H1 (cell line): ENCODE results near the gene UNC119. TPM values are rescaled to one million over a fixed set of nuclear protein-coding genes. Genes with fewer than 3 reads are reported as not detected.

Experiments used
- CTCF ChIA-PET: fragments of 300-600 bp; sonication (Branson Sonifier 250); formaldehyde crosslinking; loops from one replicate; lab custom pipeline; 2021; ENCODE audit not compliant: partially characterized antibody; lab: Charles Lee
- POLR2A ChIA-PET: fragments of 300-600 bp; sonication (Branson Sonifier 250); formaldehyde crosslinking; loops from one replicate; lab custom pipeline; 2021; ENCODE audit warnings: inconsistent platforms; ENCODE audit not compliant: partially characterized antibody; lab: Charles Lee
- DNase-seq, 2 experiments: peaks; one replicate each; pipeline versions ENCODE4 v3.0.0 to v3.0.0-alpha.2; 2010 to 2022; ENCODE audit warnings: low spot score in 2 of 2, low read depth in 1 of 2, mixed read lengths in 1 of 2
- FAIRE-seq: peaks from 2 replicates; lab custom pipeline; 2011; peaks lifted over from hg19 to GRCh38; lab: Jason Lieb, UNC
- H2AFZ ChIP-seq: 2 replicates; pipeline ENCODE4 v1.8.1; 2012; ENCODE audit warnings: low read length, inconsistent platforms
- H2AK5ac ChIP-seq: 2 replicates; pipeline ENCODE4 v1.6.1; 2013; ENCODE audit warnings: low read depth, low read length
- H2BK120ac ChIP-seq: replicated peaks from 2 replicates; pipeline ENCODE3; 2013; ENCODE audit warnings: low read depth, low read length, inconsistent platforms
- H2BK12ac ChIP-seq: 2 replicates; pipeline ENCODE4 v1.6.1; 2013; ENCODE audit warnings: low read depth, low read length
- H2BK15ac ChIP-seq: 2 replicates; pipeline ENCODE4 v1.6.1; 2013; ENCODE audit warnings: low read length
- H2BK20ac ChIP-seq: 2 replicates; pipeline ENCODE4 v1.6.1; 2013; ENCODE audit warnings: low read length
- H2BK5ac ChIP-seq: 2 replicates; pipeline ENCODE4 v1.6.1; 2013; ENCODE audit warnings: low read depth, low read length
- H3K14ac ChIP-seq: 2 replicates; pipeline ENCODE4 v1.6.1; 2013; ENCODE audit warnings: inconsistent platforms; ENCODE audit not compliant: insufficient read length
- H3K18ac ChIP-seq: 2 replicates; pipeline ENCODE4 v1.6.1; 2013; ENCODE audit warnings: low read length; ENCODE audit errors: extremely low read depth
- H3K23ac ChIP-seq: 2 replicates; pipeline ENCODE4 v1.6.1; 2013; ENCODE audit warnings: inconsistent platforms; ENCODE audit not compliant: insufficient read length
- H3K23me2 ChIP-seq: 2 replicates; pipeline ENCODE4 v1.6.1; 2013; ENCODE audit warnings: low read depth, low read length
- H3K27ac ChIP-seq: 2 replicates; pipeline ENCODE4 v1.6.1; 2011; ENCODE audit warnings: low read depth, low read length, inconsistent platforms
- H3K27me3 ChIP-seq, 4 experiments: replicated peaks in 1 of 4; 1 replicate in 1 of 4; 2 replicates in 3 of 4; pipeline versions ENCODE4 v1.6.1 to v1.8.1; 2011 to 2013; ENCODE audit warnings: low read length in 3 of 4, mild to moderate bottlenecking in 3 of 4, inconsistent platforms in 2 of 4, mixed read lengths in 2 of 4, moderate library complexity in 1 of 4; ENCODE audit not compliant: control insufficient read depth in 3 of 4, insufficient read depth in 3 of 4; ENCODE audit errors: extremely low read depth in 1 of 4
- H3K36me3 ChIP-seq, 4 experiments: 2 replicates each; pipeline versions ENCODE4 v1.6.1 to v1.8.1; 2011 to 2013; ENCODE audit warnings: mild to moderate bottlenecking in 4 of 4, low read length in 3 of 4, moderate library complexity in 2 of 4, control low read depth in 1 of 4, inconsistent platforms in 1 of 4; ENCODE audit not compliant: insufficient read depth in 4 of 4, control insufficient read depth in 2 of 4
- H3K4ac ChIP-seq: replicated peaks from 2 replicates; pipeline ENCODE3; 2013; ENCODE audit warnings: low read length, low read depth, mixed read lengths, inconsistent platforms; ENCODE audit not compliant: insufficient read length
- H3K4me1 ChIP-seq, 4 experiments: replicated peaks in 1 of 4; 1 replicate in 1 of 4; 2 replicates in 3 of 4; pipeline versions ENCODE4 v1.6.1 to v1.8.1; 2011 to 2013; ENCODE audit warnings: low read length in 3 of 4, inconsistent platforms in 2 of 4, mixed read lengths in 1 of 4; ENCODE audit not compliant: insufficient read depth in 4 of 4, control insufficient read depth in 3 of 4
- H3K4me2 ChIP-seq, 2 experiments: 2 replicates each; pipeline versions ENCODE4 v1.6.1 to v1.8.1; 2011 to 2013; ENCODE audit warnings: low read depth in 2 of 2, low read length in 2 of 2, control low read depth in 1 of 2, inconsistent platforms in 1 of 2, mild to moderate bottlenecking in 1 of 2; ENCODE audit not compliant: insufficient read depth in 1 of 2
- H3K4me3 ChIP-seq, 4 experiments: fragments of 200-600, 300-600 bp in 1 of 4; sonication (generic), shearing (Covaris generic), sonication (Bioruptor Twin) in 1 of 4; 2 replicates each; pipeline versions ENCODE4 v1.5.1 to v1.8.1; 2011 to 2016; ENCODE audit warnings: low read length in 4 of 4, low read depth in 3 of 4, control low read depth in 2 of 4, inconsistent platforms in 2 of 4, mild to moderate bottlenecking in 2 of 4, mixed read lengths in 1 of 4, moderate library complexity in 1 of 4; ENCODE audit not compliant: insufficient read depth in 2 of 4; ENCODE audit errors: extremely low read depth in 1 of 4
- H3K56ac ChIP-seq: replicated peaks from 2 replicates; pipeline ENCODE3; 2013; ENCODE audit warnings: low read depth, mild to moderate bottlenecking, mixed read lengths, low read length, inconsistent platforms; ENCODE audit not compliant: insufficient read length
- H3K79me1 ChIP-seq: 2 replicates; pipeline ENCODE4 v1.6.1; 2013; ENCODE audit warnings: low read depth, low read length, control low read depth
- H3K79me2 ChIP-seq, 2 experiments: 2 replicates each; pipeline versions ENCODE4 v1.6.1 to v1.8.1; 2012 to 2013; ENCODE audit warnings: low read length in 2 of 2, mild to moderate bottlenecking in 2 of 2, inconsistent platforms in 1 of 2; ENCODE audit not compliant: insufficient read depth in 2 of 2, control insufficient read depth in 1 of 2
- H3K9ac ChIP-seq, 4 experiments: replicated peaks in 1 of 4; 1 replicate in 1 of 4; 2 replicates in 3 of 4; pipeline versions ENCODE4 v1.6.1 to v1.8.1; 2011 to 2013; ENCODE audit warnings: low read depth in 3 of 4, low read length in 3 of 4, control low read depth in 2 of 4, mild to moderate bottlenecking in 2 of 4, moderate library complexity in 2 of 4, inconsistent platforms in 1 of 4; ENCODE audit errors: extremely low read depth in 1 of 4
- H3K9me3 ChIP-seq, 2 experiments: 2 replicates each; pipeline versions ENCODE4 v1.6.1 to v1.8.1; 2012 to 2013; ENCODE audit warnings: mild to moderate bottlenecking in 2 of 2, moderate library complexity in 2 of 2, control low read depth in 1 of 2, inconsistent platforms in 1 of 2, low read depth in 1 of 2, low read length in 1 of 2, mixed read lengths in 1 of 2; ENCODE audit not compliant: insufficient read depth in 2 of 2
- H4K20me1 ChIP-seq, 2 experiments: replicated peaks in 1 of 2; 2 replicates each; pipeline versions ENCODE3 to v1.8.1; 2011 to 2013; ENCODE audit warnings: inconsistent platforms in 2 of 2, low read length in 2 of 2, mild to moderate bottlenecking in 1 of 2; ENCODE audit not compliant: insufficient read depth in 2 of 2, control insufficient read depth in 1 of 2
- H4K5ac ChIP-seq: 2 replicates; pipeline ENCODE4 v1.6.1; 2013; ENCODE audit warnings: low read length, low read depth, mixed read lengths, inconsistent platforms; ENCODE audit not compliant: insufficient read length
- H4K8ac ChIP-seq: 2 replicates; pipeline ENCODE4 v1.8.0; 2013; ENCODE audit warnings: mild to moderate bottlenecking, moderate library complexity, low read length, inconsistent platforms; ENCODE audit not compliant: insufficient read depth; ENCODE audit errors: extremely low read depth
- H4K91ac ChIP-seq: replicated peaks from 2 replicates; pipeline ENCODE3; 2013; ENCODE audit warnings: low read length, mixed read lengths, inconsistent platforms; ENCODE audit not compliant: insufficient read length
- CREB1 ChIP-seq: IDR thresholded peaks from 2 replicates; pipeline ENCODE4 v1.6.1; 2012; ENCODE audit warnings: inconsistent platforms
- EGR1 ChIP-seq: IDR thresholded peaks from 2 replicates; pipeline ENCODE4 v1.6.1; 2011; ENCODE audit warnings: low read depth, low read length, borderline replicate concordance
- EP300 ChIP-seq, 2 experiments: IDR thresholded peaks; 1 replicate in 1 of 2; 2 replicates in 1 of 2; pipeline ENCODE4 v1.6.1; 2011 to 2012; ENCODE audit warnings: low read depth in 2 of 2, low read length in 2 of 2, mild to moderate bottlenecking in 2 of 2, borderline replicate concordance in 1 of 2, inconsistent platforms in 1 of 2, moderate library complexity in 1 of 2
- GTF2F1 ChIP-seq: IDR thresholded peaks from 2 replicates; pipeline ENCODE4 v1.6.1; 2012; ENCODE audit warnings: low read depth, low read length, improper control_type of control experiment, borderline replicate concordance
- RBBP5 ChIP-seq: IDR thresholded peaks from 2 replicates; pipeline ENCODE4 v1.7.1; 2012; ENCODE audit warnings: low read depth, mild to moderate bottlenecking, inconsistent platforms, low read length, moderate library complexity, borderline replicate concordance
- RXRA ChIP-seq: IDR thresholded peaks from 2 replicates; pipeline ENCODE4 v1.6.1; 2011; ENCODE audit warnings: low read depth, mild to moderate bottlenecking, low read length, moderate library complexity; ENCODE audit not compliant: insufficient read depth
- SIX5 ChIP-seq: IDR thresholded peaks from 2 replicates; pipeline ENCODE4 v1.6.1; 2011; ENCODE audit warnings: mild to moderate bottlenecking, low read depth, low read length
- WGBS, 2 experiments: shearing (Covaris generic) in 1 of 2; methylation state at CpG; one replicate each; pipeline versions ENCODE4 v1.1.6 to v1.1.7; 2013 to 2015; ENCODE audit warnings: low lambda C conversion rate in 2 of 2, mixed read lengths in 2 of 2, inconsistent platforms in 1 of 2, low coverage in 1 of 2, missing lambda C conversion rate in 1 of 2; ENCODE audit not compliant: insufficient replicate concordance in 2 of 2, insufficient coverage in 1 of 2, insufficient read length in 1 of 2; ENCODE audit errors: extremely low coverage in 1 of 2, missing lambda C conversion rate in 1 of 2; 5-methylcytosine and 5-hydroxymethylcytosine counted together
- long read RNA-seq, 2 experiments: library from RNA in 1 of 2; library from capped mRNA in 1 of 2; stranded (forward); transcript quantifications; one replicate each; pipeline ENCODE4 v2.0.0, GENCODE V29; 2021; ENCODE audit warnings: inconsistent platforms in 1 of 2
- polyA minus RNA-seq, 3 experiments: library from RNA; depleted of rRNA, polyadenylated mRNA; stranded (reverse); fragments of >200 nt; gene quantifications; 1 replicate in 2 of 3; 2 replicates in 1 of 3; pipeline ENCODE4 v1.2.3, GENCODE V29; 2011
- polyA plus RNA-seq, 7 experiments: library from polyadenylated mRNA; depleted of rRNA in 3 of 7; stranded (reverse) in 5 of 7; unstranded in 2 of 7; fragments of >200 nt in 5 of 7; fragments of 200-250 nt in 2 of 7; gene quantifications; 1 replicate in 5 of 7; 2 replicates in 1 of 7; 4 replicates in 1 of 7; pipeline versions ENCODE4 v1.2.1 to v1.2.3, GENCODE V29; 2011 to 2013; ENCODE audit warnings: missing spikeins in 2 of 7, mixed read lengths in 2 of 7
- total RNA-seq: library from RNA; stranded (reverse); fragmentation: NEBNext Ultra II Directional; extraction: Animal tissue kit (Norgen Biotek cat#: 25700); gene quantifications from 2 replicates; pipeline ENCODE4 v1.2.1, GENCODE V29; 2021

UNC119 gene
- total RNA-seq = 43.5 and 44.1 TPM in 2 replicates
- polyA plus RNA-seq (2011; rRNA removed) = 94.4 and 122 TPM in 2 replicates
- polyA plus RNA-seq (2011; cell fraction: cytosol; rRNA removed) = 97.4 TPM
- polyA plus RNA-seq (2011; cell fraction: nucleus; rRNA removed) = 218 TPM
- 31.5 to 49.8 TPM (median 46.9 TPM) in 4 replicates for polyA plus RNA-seq (2012, experiment 1 of 2)
- 58.2 TPM for polyA plus RNA-seq (2012, experiment 2 of 2)
- 58.5 TPM for polyA plus RNA-seq (2013, experiment 1 of 2)
- 54.7 TPM for polyA plus RNA-seq (2013, experiment 2 of 2)
- 44.0 and 46.7 TPM in 2 replicates for polyA minus RNA-seq (2011; rRNA and poly(A)+ RNA removed)
- polyA minus RNA-seq (2011; cell fraction: cytosol; rRNA and poly(A)+ RNA removed) = 36.4 TPM
- polyA minus RNA-seq (2011; cell fraction: nucleus; rRNA and poly(A)+ RNA removed) = 30.8 TPM
- long read RNA-seq, experiment 1, transcript UNC119-202 (5 exons, 1,424 nt) = major isoform, 28 of 49 reads
- long read RNA-seq, experiment 1, partial matches to known transcripts = 13 of 49 reads
- long read RNA-seq, experiment 1, other reads (novel, unspliced or antisense) = 4 of 49 reads
- long read RNA-seq, experiment 2, partial matches to known transcripts = 1 of 2 reads
- long read RNA-seq, experiment 2, other reads (novel, unspliced or antisense) = 1 of 2 reads

GRCh38 chr17:28552176-28552999 lies at the start of gene UNC119:
UNC119 (minus strand) TSS chr17:28552624; CDS start chr17:28552557, 67 bp downstream.
- peak within 1 kb of the TSS; percentile 56 for H2BK5ac ChIP-seq
- H3K56ac ChIP-seq = no peak within 1 kb of the TSS
- H3K23ac ChIP-seq = no peak within 1 kb of the TSS
- H3K79me1 ChIP-seq = peaks cover 7% of the 10 kb centered on the region; the same call in 1 of the 2 replicates
- no peaks in the 10 kb centered on the region; a peak in 1 of 7 replicates for H3K27me3 ChIP-seq
- peak within 1 kb of the TSS; percentile 83; the same call in 1 of the 2 replicates for H2BK15ac ChIP-seq
- peak within 1 kb of the TSS; percentile 81 to 87 for H3K4me2 ChIP-seq
- no peak for FAIRE-seq
- H2BK120ac ChIP-seq = no peak within 1 kb of the TSS
- no peak within 1 kb of the TSS for H2AFZ ChIP-seq
- ChIA-PET POLR2A (interaction anchor here (0.6 to 3.9 kb wide), 5 partner anchors 10 to 195 kb away, joined by 3 to 23 read pairs (median 6); partner anchors contain the start of genes PIGS and POLDIP2), CTCF (interaction anchor here (0.7 to 18.4 kb wide), 12 partner anchors 10 to 589 kb away, joined by 3 to 547 read pairs (median 4); partner anchors contain the start of genes ALDOC, FOXN1, PIGS and VTN)
- H3K4ac ChIP-seq = no peak within 1 kb of the TSS
- WGBS, 2 experiments = 6% methylated on average over 27 of the region's 67 CpGs; no CpG with 5 or more reads in 1 of the 2 experiments
- H3K18ac ChIP-seq = peak within 1 kb of the TSS; percentile 71
- peaks cover 2 to 11% of the 10 kb centered on the region in 2 experiments for H4K20me1 ChIP-seq
- H3K36me3 ChIP-seq = peaks cover 2 to 30% (median 11%) of the 10 kb centered on the region in 4 experiments
- no peaks in the 10 kb centered on the region for H3K9me3 ChIP-seq
- no peak within 1 kb of the TSS for H2BK20ac ChIP-seq
- H4K91ac ChIP-seq = no peak within 1 kb of the TSS
- peaks cover 7% of the 10 kb centered on the region; the same call in 1 of the 2 replicates for H3K23me2 ChIP-seq
- H3K4me3 ChIP-seq = peak within 1 kb of the TSS; percentile 75 to 89 (median 80)
- H3K9ac ChIP-seq = peak within 1 kb of the TSS; percentile 26 to 91 (median 51)
- peak in 1 of 2 experiments; percentile 88 for DNase-seq
- H3K79me2 ChIP-seq = peaks cover 0 to 10% of the 10 kb centered on the region in 2 experiments; a peak in 1 of 4 replicates
- H4K5ac ChIP-seq = peak within 1 kb of the TSS; percentile 12
- H3K4me1 ChIP-seq = peaks cover 0 to 16% (median 2%) of the 10 kb centered on the region in 4 experiments; a peak in 3 of 7 replicates
- no peak within 1 kb of the TSS for H2BK12ac ChIP-seq
- peak within 1 kb of the TSS; percentile 68; the same call in 1 of the 2 replicates for H4K8ac ChIP-seq
- no peak within 1 kb of the TSS for H3K14ac ChIP-seq
- no peak within 1 kb of the TSS for H2AK5ac ChIP-seq
- H3K27ac ChIP-seq = no peak within 1 kb of the TSS; the same call in 1 of the 2 replicates
- TF ChIP-seq CREB1 = no peak
- no peak for TF ChIP-seq EP300 (IDR thresholded peaks at IDR 0.05; ENCODE audit: borderline replicate concordance in 1 of 2, low read depth in 2 of 2, low read length in 2 of 2)
- 0 out of 2 replicates have a peak, but pooled peaks have one; percentile 66 for TF ChIP-seq RBBP5
- TF ChIP-seq GTF2F1 = no peak
- no peak for TF ChIP-seq RXRA
- no peak for TF ChIP-seq SIX5
- TF ChIP-seq EGR1 = no peak
